ENCODE data around the gene PROM1. TPM values are rescaled to one million over a fixed set of nuclear protein-coding genes. Genes with fewer than 3 reads are reported as not detected.

Gene PROM1
- total RNA-seq, 4 donors from 2014 or later = 3.3 to 4.6 (median 4.0) TPM

DNA sequence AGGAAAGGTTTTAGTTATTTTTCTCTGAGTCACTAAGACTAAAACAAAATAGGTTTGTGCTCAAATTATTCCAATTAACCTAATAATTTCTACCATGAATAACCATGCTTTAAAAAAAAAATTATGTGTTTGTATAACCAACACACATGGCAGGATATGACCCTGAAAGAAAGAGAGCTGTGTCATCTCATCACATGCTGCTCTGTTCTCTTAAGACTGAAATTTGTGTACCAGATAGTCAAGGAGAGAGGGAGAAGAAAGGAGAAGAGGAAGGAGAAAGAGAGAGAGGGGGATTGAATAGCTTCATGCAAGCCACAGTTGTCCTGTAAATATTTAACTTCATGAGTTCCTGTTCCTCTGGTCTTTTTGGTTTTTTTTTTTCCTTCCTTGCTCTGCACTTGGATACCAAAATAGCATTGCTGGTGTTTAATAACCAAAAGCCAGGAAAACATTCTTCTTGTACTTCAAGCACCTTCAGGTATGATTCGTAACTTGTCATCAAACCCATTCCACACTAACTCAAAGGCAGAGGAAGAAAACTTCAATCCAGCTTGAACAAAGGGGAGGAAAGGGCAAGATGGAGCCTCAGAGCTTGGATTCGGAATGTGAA, 6.4 kb upstream of the PROM1 start:
- DNase-seq (ENCODE audit: extremely low spot score) = no peak
- no peaks in the 10 kb centered on the region for H3K36me3 ChIP-seq
- TF ChIP-seq POLR2A (IDR thresholded peaks at IDR 0.05; ENCODE audit: low read depth) (no peak), POLR2AphosphoS5 (IDR thresholded peaks at IDR 0.05) (no peak)
- H3K4me3 ChIP-seq = no peak overlapping the region
- WGBS = 92% methylated on average over 2 of the region's 2 CpGs
- H3K27me3 ChIP-seq = peaks cover 0 to 35% (median 0%) of the 10 kb centered on the region in 4 donors
- intact Hi-C loops (cut with DNase I) = no loop called here
- H3K27ac ChIP-seq (replicated peaks in 1 of 4) = no peak overlapping the region
- H3K9me3 ChIP-seq = peaks cover 0 to 10% (median 5%) of the 10 kb centered on the region in 4 donors
- H3K4me1 ChIP-seq = no peaks in the 10 kb centered on the region

DNA sequence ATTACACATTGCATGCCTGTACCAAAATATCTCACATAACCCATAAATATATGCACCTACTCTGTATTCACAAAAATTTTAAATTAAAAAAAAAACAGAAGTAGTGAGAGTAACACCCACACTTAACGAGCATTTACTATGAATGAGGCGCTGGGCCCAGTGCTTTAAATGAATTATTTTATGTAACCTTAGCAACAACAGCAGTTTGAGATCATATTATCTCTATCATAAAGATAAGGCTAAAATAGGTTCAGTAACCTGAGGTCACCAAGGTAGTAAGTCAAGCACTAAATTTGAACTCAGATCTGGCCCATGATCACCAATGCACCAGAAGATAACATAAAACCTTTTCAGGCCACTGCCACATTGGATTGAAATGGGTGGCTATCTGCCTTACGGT, 5.3 kb upstream of the PROM1 start:
- TF ChIP-seq EP300 (IDR thresholded peaks at IDR 0.05) (no peak), POLR2A (IDR thresholded peaks at IDR 0.05; ENCODE audit: low read depth) (no peak), POLR2AphosphoS5 (IDR thresholded peaks at IDR 0.05) (no peak)
- TF ChIP-seq, protein P1, sequence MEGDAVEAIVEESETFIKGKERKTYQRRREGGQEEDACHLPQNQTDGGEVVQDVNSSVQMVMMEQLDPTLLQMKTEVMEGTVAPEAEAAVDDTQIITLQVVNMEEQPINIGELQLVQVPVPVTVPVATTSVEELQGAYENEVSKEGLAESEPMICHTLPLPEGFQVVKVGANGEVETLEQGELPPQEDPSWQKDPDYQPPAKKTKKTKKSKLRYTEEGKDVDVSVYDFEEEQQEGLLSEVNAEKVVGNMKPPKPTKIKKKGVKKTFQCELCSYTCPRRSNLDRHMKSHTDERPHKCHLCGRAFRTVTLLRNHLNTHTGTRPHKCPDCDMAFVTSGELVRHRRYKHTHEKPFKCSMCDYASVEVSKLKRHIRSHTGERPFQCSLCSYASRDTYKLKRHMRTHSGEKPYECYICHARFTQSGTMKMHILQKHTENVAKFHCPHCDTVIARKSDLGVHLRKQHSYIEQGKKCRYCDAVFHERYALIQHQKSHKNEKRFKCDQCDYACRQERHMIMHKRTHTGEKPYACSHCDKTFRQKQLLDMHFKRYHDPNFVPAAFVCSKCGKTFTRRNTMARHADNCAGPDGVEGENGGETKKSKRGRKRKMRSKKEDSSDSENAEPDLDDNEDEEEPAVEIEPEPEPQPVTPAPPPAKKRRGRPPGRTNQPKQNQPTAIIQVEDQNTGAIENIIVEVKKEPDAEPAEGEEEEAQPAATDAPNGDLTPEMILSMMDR (IDR thresholded peaks at IDR 0.05) = no peak
- 87% methylated on average over 3 of the region's 3 CpGs for WGBS
- no peak overlapping the region for H3K4me3 ChIP-seq
- no peak overlapping the region for H3K27ac ChIP-seq (replicated peaks in 1 of 4)
- DNase-seq (ENCODE audit: extremely low spot score) = no peak
- H3K4me1 ChIP-seq = no peaks in the 10 kb centered on the region
- no peaks in the 10 kb centered on the region for H3K36me3 ChIP-seq
- H3K9me3 ChIP-seq = peaks cover 0 to 10% (median 5%) of the 10 kb centered on the region in 4 donors
- intact Hi-C loops (cut with DNase I) = no loop called here
- peaks cover 0 to 45% (median 2%) of the 10 kb centered on the region in 4 donors for H3K27me3 ChIP-seq

GRCh38 chr4:16088601-16089000, 4.8 kb upstream of the PROM1 start:
- intact Hi-C loops (cut with DNase I) = no loop called here
- no peak overlapping the region for H3K27ac ChIP-seq (replicated peaks in 1 of 4)
- H3K4me1 ChIP-seq = peaks cover 2 to 4% (median 4%) of the 10 kb centered on the region in 4 donors
- no peak overlapping the region for H3K4me3 ChIP-seq
- 73% methylated on average over 2 of the region's 2 CpGs for WGBS
- peaks cover 0 to 49% (median 7%) of the 10 kb centered on the region in 4 donors for H3K27me3 ChIP-seq
- TF ChIP-seq, protein P1 (IDR thresholded peaks at IDR 0.05) = no peak
- no peak for TF ChIP-seq EP300 (IDR thresholded peaks at IDR 0.05)
- H3K9me3 ChIP-seq = peaks cover 0 to 10% (median 5%) of the 10 kb centered on the region in 4 donors
- no peak for DNase-seq (ENCODE audit: extremely low spot score)
- no peaks in the 10 kb centered on the region for H3K36me3 ChIP-seq

GRCh38 chr4:16085822-16086221, 2.0 kb upstream of the PROM1 start:
- H3K4me3 ChIP-seq = no peak overlapping the region
- TF ChIP-seq EP300 (IDR thresholded peaks at IDR 0.05) = no peak
- intact Hi-C loops (cut with DNase I) = no loop called here
- H3K36me3 ChIP-seq = no peaks in the 10 kb centered on the region
- WGBS = 92% methylated on average over 2 of the region's 2 CpGs
- H3K27ac ChIP-seq (replicated peaks in 1 of 4) = no peak overlapping the region
- peak; percentile 47 for DNase-seq (ENCODE audit: extremely low spot score)
- peaks cover 15 to 25% (median 22%) of the 10 kb centered on the region in 4 donors for H3K4me1 ChIP-seq
- H3K9me3 ChIP-seq = peaks cover 0 to 10% (median 5%) of the 10 kb centered on the region in 4 donors
- peaks cover 0 to 60% (median 21%) of the 10 kb centered on the region in 4 donors for H3K27me3 ChIP-seq

DNA sequence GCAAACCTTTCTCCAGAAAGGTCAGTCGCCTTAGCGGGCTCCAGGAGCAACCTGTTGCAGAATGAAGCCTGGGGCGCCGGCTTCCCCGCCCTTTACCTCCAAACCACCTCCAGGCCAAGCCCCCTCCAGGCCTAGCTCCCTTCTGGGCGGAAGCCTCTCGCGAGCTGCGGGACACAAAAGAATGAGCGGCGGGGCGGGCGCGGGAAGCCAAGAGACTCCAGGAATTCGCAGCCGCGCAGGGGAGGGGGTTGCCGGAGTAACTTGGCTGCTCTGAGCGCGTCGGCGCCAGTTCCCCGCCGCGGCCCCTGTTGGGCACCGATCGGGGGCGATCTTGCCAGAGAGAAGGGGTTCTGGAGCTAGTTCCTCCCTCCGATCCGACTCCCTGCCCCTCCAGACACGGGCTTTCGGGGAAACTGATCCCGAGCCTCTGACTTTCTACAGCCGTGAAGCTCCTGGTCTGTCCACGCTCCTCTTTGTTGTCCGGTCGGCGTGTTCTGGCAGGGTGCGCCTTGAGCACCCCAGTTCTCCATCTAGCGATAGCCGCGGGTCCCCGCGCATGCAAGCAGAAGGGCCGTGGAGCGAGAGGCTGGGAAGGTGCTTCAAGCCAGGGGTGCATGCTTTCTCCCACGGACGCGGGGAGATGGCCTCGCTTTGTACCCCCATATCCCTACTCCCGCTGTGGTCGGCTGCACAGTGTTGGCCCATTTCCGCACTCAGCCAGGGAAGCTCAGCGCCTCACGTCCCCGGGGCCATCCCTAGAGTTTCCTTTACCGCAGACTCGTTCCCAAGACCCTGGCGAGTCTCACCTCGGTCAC, 1.2 kb downstream of the PROM1 start:
- Histone ChIP-seq H3K9me3 (peaks cover 0 to 10% (median 5%) of the 10 kb centered on the region in 4 donors), H3K4me3 (peak overlapping the region; percentile 51 to 60 (median 54)), H3K4me1 (peaks cover 15 to 25% (median 22%) of the 10 kb centered on the region in 4 donors), H3K27ac (replicated peaks in 1 of 4) (peak overlapping the region in 1 of 4 donors; percentile 38), H3K36me3 (no peaks in the 10 kb centered on the region), H3K27me3 (peaks cover 0 to 85% (median 24%) of the 10 kb centered on the region in 4 donors)
- under 1% methylated on average over 40 of the region's 60 CpGs for WGBS
- TF ChIP-seq POLR2A (IDR thresholded peaks at IDR 0.05; ENCODE audit: low read depth) = no peak
- TF ChIP-seq, protein P1 (IDR thresholded peaks at IDR 0.05) = no peak
- TF ChIP-seq EP300 (IDR thresholded peaks at IDR 0.05) = no peak
- no peak for TF ChIP-seq POLR2AphosphoS5 (IDR thresholded peaks at IDR 0.05)
- intact Hi-C loops (cut with DNase I) = no loop called here
- DNase-seq (ENCODE audit: extremely low spot score) = peak; percentile 89
